Measurements from ENCODE around the gene POT1.

GRCh38 chr7:124780608-124781007, 149.0 kb downstream of the POT1 start:
- TF ChIP-seq, protein P1, sequence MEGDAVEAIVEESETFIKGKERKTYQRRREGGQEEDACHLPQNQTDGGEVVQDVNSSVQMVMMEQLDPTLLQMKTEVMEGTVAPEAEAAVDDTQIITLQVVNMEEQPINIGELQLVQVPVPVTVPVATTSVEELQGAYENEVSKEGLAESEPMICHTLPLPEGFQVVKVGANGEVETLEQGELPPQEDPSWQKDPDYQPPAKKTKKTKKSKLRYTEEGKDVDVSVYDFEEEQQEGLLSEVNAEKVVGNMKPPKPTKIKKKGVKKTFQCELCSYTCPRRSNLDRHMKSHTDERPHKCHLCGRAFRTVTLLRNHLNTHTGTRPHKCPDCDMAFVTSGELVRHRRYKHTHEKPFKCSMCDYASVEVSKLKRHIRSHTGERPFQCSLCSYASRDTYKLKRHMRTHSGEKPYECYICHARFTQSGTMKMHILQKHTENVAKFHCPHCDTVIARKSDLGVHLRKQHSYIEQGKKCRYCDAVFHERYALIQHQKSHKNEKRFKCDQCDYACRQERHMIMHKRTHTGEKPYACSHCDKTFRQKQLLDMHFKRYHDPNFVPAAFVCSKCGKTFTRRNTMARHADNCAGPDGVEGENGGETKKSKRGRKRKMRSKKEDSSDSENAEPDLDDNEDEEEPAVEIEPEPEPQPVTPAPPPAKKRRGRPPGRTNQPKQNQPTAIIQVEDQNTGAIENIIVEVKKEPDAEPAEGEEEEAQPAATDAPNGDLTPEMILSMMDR (IDR thresholded peaks at IDR 0.05; ENCODE audit: extremely low read depth in 1 of 2, insufficient read depth in 1 of 2, low read depth in 1 of 2, low read length in 2 of 2): no peak
- TF ChIP-seq POLR2AphosphoS5 (IDR thresholded peaks at IDR 0.05; ENCODE audit: insufficient read depth, low read depth, low read length) (no peak), POLR2A (IDR thresholded peaks at IDR 0.05; ENCODE audit: low read depth, low read length) (no peak), GATA2 (IDR thresholded peaks at IDR 0.05; ENCODE audit: insufficient read depth, insufficient read length, low read depth, low read length) (no peak), JUN (IDR thresholded peaks at IDR 0.05; ENCODE audit: borderline replicate concordance, insufficient read depth, insufficient read length, low read depth) (no peak)
